NCI-H128 (cell line): ENCODE data around the gene ADAM29.
"Not testable (repeated sequence)": the region's sequence is repeated elsewhere in the genome, so short reads cannot be mapped to it uniquely, and the experiment has no call there.

ENCODE experiments used
- DNase-seq: peaks from one replicate; lab custom pipeline; 2025; ENCODE audit not compliant: unreplicated experiment; lab: John Stamatoyannopoulos, UW

ADAM29 gene

DNA sequence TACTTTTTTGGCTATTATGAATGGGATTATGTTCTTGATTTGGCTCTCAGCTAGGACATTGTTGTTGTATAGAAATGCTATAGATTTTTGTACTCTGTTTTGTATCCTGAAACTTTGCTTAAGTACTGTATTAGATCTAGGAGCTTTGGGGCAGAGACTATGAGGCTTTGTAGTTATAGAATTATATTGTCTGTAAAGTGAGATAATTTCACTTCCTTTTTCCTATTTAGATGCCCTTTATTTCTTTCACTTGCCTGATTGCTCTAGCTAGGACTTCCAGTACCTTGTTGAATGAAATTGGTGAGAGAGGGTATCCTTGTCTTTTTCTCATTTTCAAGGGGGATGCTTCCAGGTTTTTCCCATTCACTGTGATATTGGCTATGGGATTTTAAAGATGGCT, 28.1 kb downstream of the ADAM29 start:
- no peak for DNase-seq

DNA sequence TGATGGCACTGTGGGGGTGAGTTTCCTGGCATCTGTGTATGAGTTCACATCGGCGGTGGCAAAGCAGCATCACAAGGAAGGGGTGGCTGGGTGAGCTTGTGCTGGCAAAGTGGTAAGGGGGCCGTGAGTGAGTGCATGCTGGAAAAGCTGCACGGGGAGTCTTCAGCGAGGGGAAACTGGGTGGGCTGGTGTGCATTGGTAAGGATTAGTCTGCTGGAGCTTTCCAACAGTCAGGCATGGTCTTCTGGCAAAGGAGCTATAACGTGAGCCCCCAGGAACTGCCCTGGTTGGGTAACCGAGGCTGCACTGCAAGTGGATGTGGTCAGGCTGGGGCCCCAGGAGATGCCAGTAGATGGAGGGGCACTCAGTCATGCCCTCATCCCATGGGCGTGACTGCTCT, 30.7 kb downstream of the ADAM29 start:
- DNase-seq: no peak

DNA sequence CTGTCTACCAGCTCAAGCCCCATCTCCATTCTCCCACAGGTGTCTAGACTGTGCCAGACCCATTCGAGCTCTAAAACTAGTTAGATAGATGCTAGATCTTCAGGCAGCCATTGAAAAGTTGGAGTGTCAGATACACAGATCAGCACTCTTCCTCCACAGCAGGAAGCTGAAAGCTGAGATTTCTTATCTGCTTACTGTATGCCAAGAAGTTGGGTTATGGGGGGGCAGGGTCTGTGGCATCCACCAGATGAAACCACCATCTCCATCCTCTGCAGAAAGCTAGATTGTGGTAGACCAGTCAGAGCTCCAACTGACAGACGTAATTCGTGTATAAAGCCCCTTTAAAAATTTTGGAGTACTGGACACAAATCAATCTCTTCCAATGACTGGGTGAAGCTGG, 54.8 kb downstream of the ADAM29 start:
- no peak for DNase-seq

DNA sequence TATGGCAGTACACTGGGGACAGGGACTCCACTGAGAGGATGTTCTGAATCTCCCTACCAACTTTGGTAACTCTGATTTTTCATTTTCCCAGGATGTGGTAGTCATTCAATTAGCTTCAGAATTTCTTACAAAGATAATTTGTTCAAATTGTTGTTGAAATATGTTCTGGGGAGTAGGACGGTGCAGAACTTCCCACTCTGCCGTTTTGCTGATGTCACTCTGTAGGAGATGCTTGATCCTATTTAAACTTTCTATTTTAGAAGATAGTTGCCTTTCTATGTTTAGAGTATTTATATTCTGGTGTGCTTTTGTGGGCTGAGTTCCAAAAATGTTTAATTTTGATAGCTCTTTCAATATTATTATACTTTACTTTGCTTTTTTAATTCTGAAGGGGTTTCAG, 55.2 kb downstream of the ADAM29 start:
- DNase-seq: no peak

DNA sequence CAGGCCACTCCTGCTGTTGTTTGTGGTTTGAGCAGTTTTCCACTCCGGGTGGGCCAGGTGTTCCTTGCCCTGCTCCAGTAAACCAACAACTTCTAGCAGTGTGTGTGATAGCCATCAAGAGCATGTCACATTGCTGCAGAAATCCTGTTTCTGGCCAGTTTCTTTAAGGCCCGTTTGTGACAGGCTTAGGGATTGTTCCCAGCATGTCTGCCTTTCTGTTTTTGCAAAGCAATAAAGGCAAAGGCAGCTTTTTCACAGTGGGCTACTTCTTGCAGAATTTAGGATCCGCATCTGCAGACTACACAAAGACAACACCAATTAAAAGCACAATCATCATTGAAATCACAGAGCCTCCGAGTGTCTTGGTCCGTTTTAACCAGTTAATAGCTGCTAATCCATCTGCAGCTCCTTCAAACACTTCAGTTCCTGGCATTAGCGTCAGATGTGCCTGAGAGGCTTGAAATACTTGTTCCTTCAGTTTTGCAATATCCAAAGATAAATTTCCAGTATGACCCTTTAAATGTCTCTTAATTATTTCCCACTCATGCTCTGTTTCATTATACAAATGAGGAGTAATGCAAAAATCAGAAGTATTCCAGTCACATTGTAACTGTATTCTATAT, 65.1 kb downstream of the ADAM29 start:
- DNase-seq: no peak

DNA sequence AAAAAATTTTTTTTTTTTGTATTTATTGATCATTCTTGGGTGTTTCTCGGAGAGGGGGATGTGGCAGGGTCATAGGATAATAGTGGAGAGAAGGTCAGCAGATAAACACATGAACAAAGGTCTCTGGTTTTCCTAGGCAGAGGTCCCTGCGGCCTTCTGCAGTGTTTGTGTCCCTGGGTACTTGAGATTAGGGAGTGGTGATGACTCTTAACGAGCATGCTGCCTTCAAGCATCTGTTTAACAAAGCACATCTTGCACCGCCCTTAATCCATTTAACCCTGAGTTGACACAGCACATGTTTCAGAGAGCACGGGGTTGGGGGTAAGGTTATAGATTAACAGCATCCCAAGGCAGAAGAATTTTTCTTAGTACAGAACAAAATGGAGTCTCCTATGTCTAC, 65.7 kb downstream of the ADAM29 start:
- not testable (repeated sequence) for DNase-seq

DNA sequence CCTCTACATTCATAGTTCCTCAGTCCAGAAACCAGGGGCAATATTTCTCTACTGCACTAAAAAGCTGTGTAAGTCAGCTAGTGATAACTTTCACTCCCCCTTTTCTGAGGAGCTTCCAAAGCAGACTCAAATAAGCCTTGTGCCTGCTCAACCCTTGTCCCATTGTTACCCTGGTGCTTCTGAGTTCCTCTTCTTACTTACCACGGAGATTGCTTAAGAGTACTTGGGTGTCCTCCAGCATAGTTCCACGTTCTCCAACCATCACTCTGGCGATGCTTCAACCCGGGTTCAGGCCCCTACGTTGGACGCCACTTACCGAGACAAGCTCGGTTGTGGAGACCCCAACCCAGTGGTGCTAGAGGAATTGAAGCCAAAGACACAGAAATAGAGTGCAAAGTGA, 71.6 kb downstream of the ADAM29 start:
- DNase-seq: no peak

DNA sequence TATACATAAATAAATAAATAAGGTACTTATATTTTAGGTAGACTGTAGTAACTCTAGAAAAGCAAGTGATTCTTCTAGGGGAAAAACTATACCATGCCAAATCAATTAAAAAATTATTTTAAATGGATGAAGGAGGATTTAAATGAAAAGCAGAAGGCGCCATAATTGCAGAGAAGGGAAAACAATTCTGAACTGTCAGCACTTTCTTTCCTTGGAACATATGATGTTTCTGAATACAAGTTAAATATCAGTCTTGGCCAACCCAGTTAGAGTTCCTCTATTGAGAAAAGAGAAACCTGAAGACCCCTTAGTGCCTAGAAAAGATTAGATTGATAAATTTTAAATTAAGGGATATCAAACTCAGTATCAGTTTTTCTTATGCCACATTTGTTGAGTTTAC, 75.8 kb downstream of the ADAM29 start:
- no peak for DNase-seq

DNA sequence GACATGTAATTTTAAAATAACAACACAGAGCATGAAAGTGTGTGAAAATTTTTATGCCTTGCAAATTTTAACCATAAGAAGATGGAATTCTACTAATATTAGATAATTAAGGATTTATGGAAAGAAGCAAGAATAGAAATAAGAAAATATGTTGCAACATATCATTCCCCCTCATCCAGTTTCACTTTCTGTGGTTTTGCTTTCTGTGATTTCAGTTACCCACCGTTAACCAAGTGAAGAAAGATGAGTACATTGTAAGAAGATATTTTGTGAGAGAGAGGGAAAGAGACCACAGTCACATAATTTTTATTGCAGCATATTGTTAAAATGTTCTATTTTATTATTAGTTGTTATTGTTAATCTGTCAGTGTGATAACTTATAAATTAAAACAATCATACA, 77.9 kb downstream of the ADAM29 start:
- no peak for DNase-seq

DNA sequence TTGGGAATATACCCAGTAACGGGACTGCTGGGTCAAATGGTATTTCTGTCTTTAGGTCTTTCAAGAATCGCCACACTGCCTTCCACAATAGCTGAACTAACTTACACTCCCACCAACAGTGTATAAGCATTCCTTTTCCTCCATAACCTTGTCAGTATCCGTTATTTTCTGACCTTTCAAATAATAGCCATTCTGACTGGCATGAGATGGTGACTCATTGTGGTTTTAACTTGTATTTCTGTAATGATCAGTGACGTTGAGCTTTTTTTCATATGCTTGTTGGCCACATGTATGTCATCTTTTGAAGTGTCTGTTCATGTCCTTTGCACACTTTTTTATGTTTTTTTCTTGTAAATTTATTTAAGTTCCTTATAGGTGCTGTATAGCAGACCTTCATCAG, 81.2 kb downstream of the ADAM29 start:
- no peak for DNase-seq

DNA sequence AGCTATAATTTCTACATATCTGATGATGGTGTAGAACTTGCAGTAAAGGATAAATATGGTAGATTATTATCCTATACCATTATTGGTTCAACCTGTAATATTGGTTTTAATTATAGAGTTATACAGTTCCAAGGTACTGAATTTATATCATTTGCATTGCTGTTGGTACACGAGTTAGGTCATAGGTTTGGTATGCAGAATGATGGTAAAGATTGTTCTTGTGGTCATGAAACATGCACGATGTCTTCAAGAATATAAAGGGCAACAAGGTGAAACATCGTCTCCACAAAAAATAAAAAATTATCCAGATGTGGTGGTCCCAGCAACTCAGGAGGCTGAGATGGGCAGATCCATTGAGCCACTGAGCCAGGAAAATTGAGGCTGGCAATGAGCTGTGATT, 99.6 kb downstream of the ADAM29 start:
- DNase-seq: no peak

DNA sequence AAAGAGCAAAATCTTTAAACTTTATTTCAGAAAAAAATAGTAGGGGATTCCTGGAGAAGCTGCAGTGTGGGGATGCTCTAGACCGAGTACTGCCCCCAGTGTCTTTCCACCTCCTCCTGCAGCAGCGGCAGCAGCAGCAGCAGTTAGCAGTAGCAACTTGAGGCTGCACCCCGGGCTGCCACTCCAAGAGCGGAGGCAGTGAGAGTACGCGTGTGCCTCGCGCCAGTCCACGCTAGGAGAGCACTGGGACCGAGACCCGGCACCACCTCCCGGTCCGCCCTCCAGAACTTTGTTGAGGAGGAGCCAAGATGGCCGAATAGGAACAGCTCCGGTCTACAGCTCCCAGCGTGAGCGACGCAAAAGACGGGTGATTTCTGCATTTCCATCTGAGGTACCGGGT, 101.3 kb downstream of the ADAM29 start:
- not testable (repeated sequence) for DNase-seq
